B cell (primary cell): ENCODE data around the gene ALPK3.

Experiments
- CTCF ChIP-seq: fragments of 200-600 bp; IDR thresholded peaks from one replicate; pipeline ENCODE4 v1.8.0; 2022; ENCODE audit warnings: antibody characterized with exemption, mild to moderate bottlenecking
- EZH2 ChIP-seq: IDR thresholded peaks from 2 replicates; pipeline ENCODE4 v1.6.1; 2012; ENCODE audit warnings: borderline replicate concordance, low read depth, mild to moderate bottlenecking, moderate library complexity, low read length; ENCODE audit not compliant: insufficient read depth, poor library complexity, severe bottlenecking

DNA sequence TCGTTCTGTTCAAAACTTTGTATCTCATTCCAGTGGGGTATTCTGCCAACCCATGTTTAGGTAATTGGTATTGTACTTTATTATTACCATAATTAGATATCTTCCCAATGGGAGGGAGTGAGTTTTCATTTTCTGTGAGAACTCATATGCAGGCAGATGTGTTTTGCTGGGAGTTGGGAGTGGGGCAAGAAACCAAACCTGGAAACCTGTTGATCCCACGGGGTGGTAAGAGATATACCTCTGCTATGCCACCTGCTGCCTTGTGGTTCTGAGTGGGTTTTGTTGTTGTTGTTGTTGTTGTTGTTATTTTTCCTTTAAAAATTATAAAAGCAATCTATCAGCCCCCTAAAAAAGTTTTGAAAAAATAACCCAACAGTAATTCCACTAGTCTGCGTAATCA is 36.7 kb upstream of the ALPK3 start:
- TF ChIP-seq CTCF (no peak), EZH2 (no peak)
